Measurements from ENCODE around the gene N4BP2L2.
"Not testable (repeated sequence)": the region's sequence is repeated elsewhere in the genome, so short reads cannot be mapped to it uniquely, and the experiment has no call there.

DNA sequence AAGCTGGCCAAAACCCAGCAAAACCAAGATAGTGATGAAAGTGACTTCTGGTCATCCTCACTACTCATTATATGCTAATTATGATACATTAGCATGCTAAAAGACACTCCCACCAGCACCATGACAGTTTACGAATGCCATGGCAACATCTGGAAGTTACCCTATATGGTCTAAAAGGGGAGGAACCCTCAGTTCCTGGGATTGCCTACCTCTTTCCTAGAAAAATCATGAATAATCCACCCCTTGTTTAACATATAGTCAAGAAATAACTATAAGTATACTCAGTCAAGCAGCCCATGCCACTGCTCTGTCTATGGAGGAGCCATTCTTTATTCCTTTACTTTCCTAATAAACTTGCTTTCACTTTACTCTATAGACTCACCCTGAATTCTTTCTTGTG lies 22.2 kb upstream of the N4BP2L2 start:
- TF ChIP-seq POLR2AphosphoS5 (IDR thresholded peaks at IDR 0.05; ENCODE audit: low read depth, low read length); TAF1 (IDR thresholded peaks at IDR 0.05; ENCODE audit: borderline replicate concordance, low read depth, low read length): not testable (repeated sequence)
